DLD1 (cell line): Measurements from ENCODE around the gene NDRG4.

Source experiments
- in situ Hi-C: cut with HindIII; loops from 2 replicates; pipeline ENCODE4 v1.10.0; 2017; ENCODE audit warnings: low sequenced_read_pairs

Gene NDRG4

DNA sequence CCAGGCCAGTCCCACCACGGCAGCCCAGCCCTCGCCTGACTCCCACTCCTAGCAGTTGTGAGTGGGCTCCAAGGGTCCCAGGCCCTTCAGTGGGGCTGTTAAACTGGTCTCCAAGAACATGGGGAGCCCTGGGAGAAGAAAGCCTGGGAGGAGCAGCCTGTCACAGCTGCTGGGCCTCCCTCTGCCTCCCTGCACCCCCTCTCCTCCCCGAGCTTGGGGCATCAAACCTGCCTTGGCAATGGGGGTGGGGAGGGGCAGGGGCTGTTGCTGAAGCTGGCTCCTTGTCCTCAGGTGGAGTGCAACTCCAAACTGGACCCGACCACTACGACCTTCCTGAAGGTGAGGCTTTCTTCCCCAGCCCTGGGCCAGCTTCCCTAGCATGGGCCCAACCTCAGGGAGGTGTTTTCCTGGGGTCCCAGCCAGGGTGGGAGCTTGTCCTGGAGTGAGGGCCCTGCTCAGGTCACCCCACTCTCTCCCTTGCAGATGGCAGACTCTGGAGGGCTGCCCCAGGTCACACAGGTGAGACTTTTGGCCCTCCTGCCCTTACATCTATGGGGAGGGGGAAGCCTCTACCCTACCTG lies 8.8 kb downstream of the NDRG4 start:
- in situ Hi-C loops, result no loop called here

DNA sequence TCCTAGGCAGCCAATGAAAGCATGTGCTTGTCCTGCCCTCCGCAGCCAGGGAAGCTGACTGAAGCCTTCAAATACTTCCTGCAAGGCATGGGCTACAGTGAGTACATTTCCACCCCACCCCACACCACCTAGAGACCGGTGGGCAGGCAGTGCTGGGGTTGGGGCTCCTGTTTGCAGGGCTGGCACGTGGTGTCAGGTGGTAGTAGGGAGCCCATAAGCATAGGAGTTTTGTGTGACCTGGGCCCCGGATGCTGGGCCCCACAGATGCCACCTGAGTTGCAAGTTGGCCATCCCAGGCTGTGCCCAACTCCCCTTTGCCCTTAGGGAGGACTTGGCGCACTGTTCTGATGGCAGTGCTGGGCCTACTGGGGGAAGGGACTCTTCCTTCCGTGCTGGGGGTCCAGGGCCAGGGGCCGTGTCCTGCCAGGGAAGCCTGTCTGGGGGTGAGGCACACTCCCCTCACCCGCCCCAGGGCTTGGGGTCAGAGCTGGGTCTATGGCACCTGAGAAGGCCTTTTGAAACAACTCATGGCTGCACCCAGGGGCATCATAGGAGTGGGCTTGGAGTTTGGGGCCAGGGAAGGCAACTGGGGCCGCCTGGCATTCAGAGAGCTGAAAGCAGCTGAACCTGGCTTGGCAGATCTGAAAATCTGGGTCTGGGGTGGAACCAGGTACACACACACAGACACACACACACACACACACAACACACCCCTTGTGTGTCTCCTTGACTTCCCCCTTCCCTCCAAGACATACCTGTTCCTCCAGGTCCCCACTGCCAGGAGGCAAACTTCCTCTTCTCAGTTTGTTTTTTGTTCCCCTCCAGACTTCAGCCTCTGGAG lies 9.5 kb downstream of the NDRG4 start:
- in situ Hi-C loops, result no loop called here

DNA sequence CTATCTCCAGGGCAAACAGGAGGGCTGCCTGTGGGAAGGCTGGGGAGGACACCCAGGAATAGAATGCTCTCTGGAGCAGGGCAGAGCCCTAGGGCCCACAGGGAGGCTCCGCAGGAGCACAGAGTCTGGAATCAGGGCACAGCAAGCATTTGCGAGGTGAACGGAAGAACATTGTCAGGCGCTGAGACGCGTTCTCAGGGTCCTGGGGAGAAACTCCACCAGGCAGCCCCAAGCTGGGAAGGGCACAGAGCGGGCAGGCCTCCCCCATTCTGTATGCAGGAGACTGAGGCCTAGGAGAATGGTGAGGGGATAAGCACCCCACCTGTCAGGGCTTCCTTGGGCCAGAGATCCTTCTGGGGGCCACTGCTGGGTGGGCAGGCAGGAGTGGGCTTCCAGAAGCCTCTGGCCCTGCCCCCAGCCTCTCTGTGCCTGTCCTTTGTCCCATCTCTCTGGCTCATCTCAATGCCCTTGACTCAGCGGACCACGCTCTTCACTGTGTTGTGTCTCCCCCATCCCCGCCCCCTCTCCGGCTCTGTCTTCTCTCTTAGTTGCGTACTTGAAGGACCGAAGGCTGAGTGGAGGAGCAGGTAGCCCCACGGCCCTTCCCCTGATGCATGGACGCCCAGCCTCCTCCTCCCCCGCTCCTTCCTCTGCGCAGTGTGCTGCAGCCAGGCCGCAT lies 10.3 kb downstream of the NDRG4 start:
- in situ Hi-C loops, result no loop called here

DNA sequence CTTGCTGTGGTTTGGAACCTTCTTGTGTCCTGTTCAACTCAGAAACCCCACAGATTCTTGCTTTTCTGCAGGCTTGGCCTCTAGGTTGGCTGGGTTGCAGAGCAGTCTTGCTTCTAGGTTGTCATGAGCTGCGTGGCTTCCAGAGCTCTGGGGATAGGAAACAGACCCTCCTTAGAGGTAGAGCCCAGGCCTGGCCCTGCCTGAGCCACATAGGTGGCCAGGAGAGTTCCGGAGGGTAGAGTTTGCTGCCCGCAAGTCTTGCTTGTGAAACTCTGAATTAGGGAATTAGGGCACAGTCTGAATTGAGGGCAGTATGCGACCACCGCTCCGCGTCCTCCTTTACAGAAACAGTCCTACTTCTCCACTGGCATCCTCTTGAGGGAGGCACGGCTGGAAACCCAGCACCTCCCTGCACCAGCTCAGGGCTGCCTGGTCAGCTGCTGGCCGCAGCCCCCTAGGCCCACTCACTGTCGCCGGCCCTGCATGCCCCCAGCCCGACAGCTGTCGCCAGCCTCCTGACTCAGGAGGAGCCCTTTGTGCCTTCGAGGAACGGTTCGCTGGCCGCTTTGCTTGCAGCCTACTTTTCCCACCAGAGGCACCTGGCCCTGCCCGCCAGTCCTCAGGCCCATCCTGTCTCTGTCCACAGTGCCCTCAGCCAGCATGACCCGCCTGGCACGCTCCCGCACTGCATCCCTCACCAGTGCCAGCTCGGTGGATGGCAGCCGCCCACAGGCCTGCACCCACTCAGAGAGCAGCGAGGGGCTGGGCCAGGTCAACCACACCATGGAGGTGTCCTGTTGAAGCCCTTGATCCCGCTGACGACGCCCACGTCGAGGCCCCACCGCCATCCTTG lies 11.1 kb downstream of the NDRG4 start:
- in situ Hi-C loops, result no loop called here

DNA sequence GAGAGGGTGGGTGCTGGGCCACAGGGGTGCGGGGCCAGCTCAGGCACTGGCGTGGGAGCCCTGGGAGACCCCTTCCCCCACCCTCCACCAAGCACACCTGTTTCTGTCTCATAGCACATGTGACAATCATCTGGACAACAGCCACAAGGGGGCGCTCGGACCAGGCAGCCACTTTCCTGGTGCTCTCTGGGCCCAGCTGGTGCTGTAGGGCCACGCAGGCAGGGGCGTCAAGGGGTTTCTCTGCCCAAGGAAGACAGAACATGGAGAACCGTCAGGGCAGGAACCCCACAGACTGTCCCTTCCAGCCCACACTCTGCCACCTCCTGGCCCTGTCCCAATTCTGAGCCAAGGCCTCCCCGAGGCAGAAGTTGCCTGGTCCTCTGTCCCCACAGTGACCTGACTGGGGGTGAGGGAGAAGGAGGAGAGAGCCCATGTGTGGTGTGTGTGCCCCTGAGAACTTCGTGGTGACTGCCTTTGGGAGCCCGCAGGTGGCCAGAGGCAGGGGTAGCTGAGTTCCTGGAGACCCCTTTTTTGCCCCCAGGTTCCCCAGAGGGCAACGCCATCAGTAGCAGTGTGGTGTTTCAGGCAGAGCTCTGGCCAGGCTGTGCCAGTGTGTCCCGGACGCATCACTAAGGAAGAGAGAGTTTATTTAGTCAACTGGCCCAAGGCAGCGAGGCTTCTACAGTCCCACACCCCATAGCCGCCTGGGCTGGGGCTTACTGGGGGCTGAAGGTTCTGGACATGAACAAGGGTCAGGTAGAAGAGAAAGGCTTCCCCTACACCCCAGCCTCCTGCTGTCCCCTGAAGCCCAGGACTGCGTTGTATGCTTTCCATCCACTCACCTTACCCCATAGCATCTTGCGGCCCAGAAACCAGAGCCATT lies 12.2 kb downstream of the NDRG4 start:
- in situ Hi-C loops, result no loop called here

DNA sequence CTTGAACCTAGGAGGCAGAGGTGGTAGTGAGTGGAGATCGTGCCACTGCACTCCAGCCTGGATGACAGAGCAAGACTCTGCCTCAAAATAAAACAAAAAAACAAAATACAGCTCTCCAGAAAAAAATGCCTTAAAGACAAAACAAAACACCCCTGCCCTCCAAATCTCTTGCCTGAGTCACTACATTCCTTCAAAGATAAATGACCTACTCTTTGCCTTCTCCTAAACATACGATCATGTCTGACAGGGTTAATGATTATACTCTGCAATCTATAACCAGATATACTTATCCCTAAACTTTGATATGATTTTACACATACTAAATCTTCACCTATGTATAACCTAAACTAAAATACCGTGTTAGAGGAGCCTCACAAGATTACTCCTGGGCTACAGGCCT lies 13.9 kb downstream of the NDRG4 start:
- in situ Hi-C loops, result no loop called here

DNA sequence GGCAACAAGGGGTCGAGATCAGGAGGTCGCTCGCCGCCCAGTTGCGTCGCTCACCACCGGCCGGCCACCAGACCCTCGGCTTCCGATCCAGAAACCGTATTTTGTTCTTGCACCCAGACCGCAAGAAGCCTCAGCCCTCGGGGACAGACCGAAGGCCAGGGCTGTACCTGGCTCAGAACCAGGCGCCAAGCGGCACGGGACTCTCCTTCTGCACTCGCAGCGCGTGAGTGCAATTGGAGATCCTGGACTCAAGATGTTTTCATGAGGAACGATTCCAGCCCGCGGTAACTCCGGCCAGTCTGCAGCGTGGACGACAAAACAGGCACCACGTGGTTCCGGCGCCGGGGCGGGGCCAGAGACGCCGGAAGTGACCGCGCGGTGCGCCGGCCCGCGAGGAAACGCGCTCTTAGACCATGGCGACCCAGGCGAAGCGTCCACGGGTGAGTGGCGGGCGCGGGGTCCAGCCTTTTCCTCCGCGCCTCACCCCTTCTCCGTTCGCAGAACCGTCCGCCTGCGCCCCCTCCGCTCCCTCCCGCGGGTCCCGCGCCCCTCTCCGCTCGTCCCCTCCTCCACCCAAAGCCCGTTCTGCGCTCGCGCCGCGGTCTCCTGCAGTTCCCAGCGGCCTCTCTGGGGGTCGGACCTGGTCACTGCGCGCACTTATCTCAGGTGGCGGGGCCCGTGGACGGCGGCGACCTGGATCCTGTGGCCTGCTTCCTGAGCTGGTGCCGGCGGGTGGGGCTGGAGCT lies 15.4 kb downstream of the NDRG4 start, which contains the start of gene SETD6:
Gene SETD6, plus strand, starts transcription at position 393 of the 746 bp plus-strand sequence. Its CDS starts 21 bp downstream, at position 414.
- in situ Hi-C loops, result no loop called here

DNA sequence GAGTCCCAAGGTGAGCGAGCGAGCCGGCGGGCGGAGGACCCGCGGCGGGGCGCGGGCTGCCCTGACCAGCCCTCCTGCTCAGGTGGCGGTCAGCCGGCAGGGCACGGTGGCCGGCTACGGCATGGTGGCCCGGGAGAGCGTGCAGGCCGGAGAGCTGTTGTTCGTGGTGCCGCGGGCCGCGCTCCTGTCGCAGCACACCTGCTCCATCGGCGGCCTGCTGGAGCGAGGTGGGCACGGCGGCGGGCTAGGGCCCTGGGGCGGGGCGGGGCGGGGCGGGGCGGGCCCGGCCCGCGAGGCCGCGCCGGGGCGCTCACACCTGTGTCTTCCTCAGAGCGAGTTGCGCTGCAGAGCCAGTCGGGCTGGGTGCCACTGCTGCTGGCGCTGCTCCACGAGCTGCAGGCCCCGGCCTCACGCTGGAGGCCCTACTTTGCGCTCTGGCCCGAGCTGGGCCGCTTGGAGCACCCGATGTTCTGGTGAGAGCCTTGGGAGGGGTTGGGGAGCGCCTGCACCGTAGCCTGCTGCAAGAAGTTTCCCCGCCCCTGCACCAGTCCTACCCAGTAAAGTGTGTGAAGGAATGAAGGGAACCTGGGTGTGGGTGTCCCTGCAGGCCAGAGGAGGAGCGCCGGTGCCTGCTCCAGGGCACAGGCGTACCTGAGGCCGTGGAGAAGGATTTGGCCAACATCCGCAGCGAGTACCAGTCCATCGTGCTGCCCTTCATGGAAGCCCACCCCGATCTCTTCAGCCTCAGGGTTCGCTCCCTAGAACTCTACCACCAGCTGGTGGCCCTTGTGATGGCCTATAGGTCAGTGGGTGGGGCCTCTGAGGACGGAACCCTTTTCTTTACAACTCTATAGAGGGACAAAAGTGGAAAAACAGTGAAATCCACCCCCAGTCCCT lies 16.2 kb downstream of the NDRG4 start:
- in situ Hi-C loops, result no loop called here

DNA sequence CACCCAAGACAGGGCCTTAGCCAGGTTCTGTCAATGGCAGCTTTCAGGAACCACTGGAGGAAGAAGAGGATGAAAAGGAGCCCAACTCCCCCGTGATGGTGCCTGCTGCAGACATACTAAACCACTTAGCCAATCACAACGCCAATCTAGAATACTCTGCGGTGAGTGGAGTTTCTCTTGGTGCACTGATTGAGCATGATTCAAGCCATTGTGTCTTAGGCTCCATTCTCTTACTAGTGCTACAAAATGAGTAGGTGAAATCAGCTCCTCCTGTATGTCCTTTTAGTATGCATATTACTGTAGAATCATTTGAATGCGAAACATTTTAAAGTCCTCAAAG lies 16.8 kb downstream of the NDRG4 start:
- in situ Hi-C loops, result no loop called here

DNA sequence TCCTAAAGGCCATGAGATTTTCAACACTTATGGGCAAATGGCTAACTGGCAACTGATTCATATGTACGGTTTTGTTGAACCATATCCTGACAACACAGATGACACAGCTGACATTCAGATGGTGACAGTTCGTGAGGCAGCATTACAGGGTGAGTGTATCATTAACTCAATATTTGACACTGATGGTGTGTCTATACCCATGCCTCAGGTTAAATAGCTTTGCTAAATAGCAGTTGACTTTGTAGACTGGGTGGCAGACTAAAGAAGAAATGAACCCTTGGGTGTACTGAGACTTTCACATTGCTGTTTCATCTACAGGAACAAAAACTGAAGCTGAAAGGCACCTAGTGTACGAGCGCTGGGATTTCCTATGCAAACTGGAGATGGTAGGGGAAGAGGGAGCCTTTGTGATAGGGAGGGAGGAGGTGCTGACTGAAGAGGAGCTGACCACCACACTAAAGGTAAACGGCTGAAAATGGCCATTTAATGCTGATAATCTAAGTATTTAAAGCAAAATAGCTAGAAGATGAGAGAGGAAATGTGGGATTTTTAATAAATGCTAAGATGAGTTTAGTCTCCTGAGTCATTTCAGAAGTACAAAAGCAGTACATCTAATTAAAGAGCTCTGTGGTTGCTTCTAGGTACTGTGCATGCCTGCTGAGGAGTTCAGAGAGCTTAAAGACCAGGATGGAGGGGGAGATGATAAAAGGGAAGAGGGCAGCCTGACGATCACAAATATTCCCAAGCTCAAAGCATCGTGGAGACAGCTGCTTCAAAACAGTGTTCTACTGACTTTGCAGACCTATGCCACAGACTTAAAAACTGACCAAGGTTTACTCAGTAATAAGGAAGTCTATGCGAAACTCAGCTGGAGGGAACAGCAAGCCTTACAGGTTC lies 18.4 kb downstream of the NDRG4 start:
- in situ Hi-C loops, result no loop called here

DNA sequence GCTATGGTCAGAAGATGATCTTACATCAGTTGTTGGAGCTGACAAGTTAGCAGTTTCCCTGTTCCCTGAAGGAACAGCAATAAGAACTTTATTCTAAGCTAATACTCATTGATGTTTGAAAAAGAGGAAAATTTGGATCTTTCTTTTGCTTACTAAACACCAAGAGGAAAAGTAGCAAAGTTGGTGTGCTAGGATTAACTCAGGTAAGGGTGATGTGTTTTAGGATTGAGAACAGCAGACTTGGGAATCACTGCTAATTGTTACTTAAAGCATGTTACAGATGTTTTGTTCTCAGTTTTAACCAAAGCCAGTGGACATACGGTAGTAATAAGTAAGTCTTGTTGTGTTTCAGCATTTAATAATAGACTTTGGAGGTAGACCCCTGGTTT lies 19.0 kb downstream of the NDRG4 start:
- in situ Hi-C loops, result no loop called here

DNA sequence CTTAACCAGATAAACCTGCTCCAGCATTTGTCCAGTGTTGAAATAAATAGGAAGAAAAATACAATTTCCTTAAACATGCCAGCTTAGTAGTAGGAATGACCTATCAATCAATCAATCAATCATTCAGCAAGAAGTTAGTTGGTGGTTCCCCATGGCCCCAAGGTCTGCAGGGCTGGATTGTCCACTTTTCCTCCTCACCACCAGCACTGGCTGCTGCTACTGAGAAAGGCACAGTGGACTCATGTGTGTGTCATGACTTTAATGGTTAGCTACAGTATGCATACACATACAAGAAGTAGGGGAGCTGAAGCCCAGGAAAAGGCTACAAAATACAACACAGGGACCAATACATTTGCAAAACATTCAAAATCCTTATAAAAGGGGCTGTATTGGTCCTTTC lies 19.8 kb downstream of the NDRG4 start:
- in situ Hi-C loops, result no loop called here

DNA sequence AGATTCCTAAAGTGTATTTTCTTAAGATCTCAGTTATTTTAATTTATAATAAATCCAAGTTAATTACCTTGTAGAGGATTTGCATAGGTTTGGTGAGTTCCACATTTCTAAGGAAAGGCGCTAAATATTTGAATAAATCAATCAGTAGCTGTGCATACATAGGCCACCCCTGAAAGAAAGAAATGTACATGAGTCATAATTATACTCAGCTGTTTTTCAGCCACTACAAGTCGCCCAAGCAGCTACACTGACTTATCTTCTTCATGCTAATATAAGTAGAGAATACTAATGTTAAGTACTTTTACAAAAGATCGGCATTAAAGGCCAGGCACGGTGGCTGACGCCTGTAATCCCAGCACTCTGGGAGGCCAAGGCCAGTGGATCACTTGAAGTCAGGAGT lies 30.2 kb downstream of the NDRG4 start:
- in situ Hi-C loops, result no loop called here

DNA sequence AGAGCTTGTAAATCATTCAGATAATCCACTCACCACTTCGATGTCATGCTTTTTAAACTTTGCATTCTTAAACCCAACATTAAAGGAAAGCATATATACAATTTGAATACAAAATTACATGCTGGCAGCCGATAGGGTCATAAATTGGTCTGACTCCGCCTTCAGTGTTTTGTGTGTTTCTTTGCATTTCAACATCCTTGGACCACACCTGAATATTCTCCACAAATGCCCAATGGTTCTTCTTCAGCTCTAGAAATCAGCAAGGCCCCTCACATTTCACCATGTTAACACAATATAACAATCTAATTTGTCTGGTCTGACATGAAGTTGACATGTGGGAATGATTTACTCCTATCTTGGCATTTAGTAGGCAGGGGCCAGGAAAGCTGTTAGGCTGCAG lies 32.5 kb downstream of the NDRG4 start:
- in situ Hi-C loops, result no loop called here

DNA sequence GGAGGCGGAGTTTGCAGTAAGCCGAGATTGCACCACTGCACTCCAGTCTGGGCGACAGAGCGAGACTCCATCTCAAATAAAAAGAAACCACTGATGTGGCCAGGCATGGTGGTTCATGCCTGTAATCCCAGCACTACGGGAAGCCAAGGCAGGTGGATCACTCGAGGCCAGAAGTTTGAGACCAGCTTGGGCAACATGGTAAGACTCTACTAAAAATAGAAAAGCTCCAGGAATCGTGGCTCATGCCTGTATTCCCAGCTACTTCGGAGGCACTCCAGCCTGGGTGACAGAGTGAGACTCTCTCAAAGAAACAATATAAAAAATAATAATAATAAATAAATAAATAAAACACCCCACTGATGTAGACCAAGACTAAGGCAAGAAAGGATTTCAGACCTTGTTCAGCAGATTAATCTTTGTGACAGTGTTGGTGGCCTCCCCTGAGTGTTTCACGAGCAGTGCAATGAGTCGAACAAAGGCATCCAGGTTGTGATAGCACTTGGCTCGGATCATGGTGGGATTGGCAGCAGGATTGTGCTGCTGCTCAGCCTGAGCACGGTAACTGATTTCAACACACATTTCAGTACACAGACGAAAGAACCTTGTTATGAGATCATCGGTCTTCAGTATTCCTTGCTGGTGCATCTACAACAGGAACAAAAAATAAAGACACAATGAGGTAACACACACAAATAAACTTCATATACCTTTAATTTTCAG lies 34.0 kb downstream of the NDRG4 start:
- in situ Hi-C loops, result no loop called here

DNA sequence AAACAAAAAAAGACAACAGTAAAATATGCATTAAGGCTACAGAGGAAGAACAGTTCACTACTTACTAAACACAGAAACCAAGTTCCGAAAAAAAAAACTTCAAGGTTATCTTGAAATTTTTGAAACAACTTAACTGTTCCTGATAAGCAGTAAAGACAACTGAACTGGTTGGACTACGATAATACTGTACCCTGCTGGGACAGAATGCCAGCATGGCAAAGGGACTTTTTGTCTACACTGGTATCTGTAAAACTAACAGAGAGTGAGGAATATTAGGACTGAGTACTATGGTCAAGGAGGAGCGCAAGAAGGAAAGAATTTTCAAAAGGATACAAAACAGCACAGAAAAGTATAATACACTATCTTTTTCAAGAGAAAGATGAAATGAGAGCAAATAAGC lies 35.2 kb downstream of the NDRG4 start:
- in situ Hi-C loops, result loop anchor here (5.0 kb wide), 1 partner anchor 52 kb away; no protein-coding TSS in a partner anchor

DNA sequence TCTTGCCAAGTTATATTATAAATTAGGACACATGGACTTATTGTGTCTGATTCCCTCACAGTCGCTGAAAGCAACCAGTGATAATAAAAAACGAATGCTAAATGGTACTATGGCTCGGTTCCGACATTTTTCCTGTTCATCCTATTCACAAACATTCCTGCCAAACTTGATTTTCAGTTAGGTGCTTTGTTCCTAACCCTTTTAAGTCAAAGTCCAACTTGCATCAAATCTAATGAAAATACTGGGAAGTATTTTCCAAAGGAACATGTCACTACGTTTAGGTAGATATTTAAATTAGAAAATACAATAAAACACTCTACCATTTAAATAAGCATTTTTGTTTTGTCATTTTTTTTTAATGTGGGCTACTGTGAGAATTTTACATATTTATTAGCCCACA lies 36.3 kb downstream of the NDRG4 start:
- in situ Hi-C loops, result loop anchor here (5.0 kb wide), 1 partner anchor 51 kb away; no protein-coding TSS in a partner anchor
